Psoas muscle (tissue), 8 donors: Measurements from ENCODE around the gene C1QTNF8. TPM values are rescaled to one million over a fixed set of nuclear protein-coding genes. Genes with fewer than 3 reads are reported as not detected.

ENCODE experiments used
- ATAC-seq, 4 donors: fragments of 200-7000 bp; cut with Tn5 transposase; one replicate each; pipeline ENCODE4 v1.9.1; 2020; ENCODE audit warnings: moderate library complexity in 3 of 4, mild to moderate bottlenecking in 2 of 4
- DNase-seq, 2 donors: peaks; one replicate each; pipeline ENCODE4 v3.0.0-alpha.2; 2020
- H3K27ac ChIP-seq: fragments of 200-600 bp; one replicate; pipeline ENCODE4 v1.8.0; 2022
- H3K27me3 ChIP-seq, 3 donors: fragments of 200-600 bp in 1 of 3; one replicate each; pipeline versions ENCODE4 v1.6.1 to v1.8.0; 2013 to 2022; ENCODE audit warnings: low read length in 2 of 3, mild to moderate bottlenecking in 2 of 3, moderate library complexity in 1 of 3; ENCODE audit not compliant: insufficient read depth in 3 of 3
- H3K36me3 ChIP-seq, 2 donors: fragments of 200-600 bp in 1 of 2; one replicate each; pipeline versions ENCODE4 v1.6.1 to v1.8.0; 2013 to 2022; ENCODE audit warnings: low read depth in 1 of 2, mild to moderate bottlenecking in 1 of 2, moderate library complexity in 1 of 2; ENCODE audit not compliant: insufficient read depth in 1 of 2
- H3K4me1 ChIP-seq: fragments of 200-600 bp; one replicate; pipeline ENCODE4 v1.8.0; 2022
- H3K4me3 ChIP-seq: fragments of 200-600 bp; one replicate; pipeline ENCODE4 v1.8.0; 2022; ENCODE audit warnings: mild to moderate bottlenecking
- H3K9me3 ChIP-seq: fragments of 200-600 bp; one replicate; pipeline ENCODE4 v1.8.0; 2022
- WGBS, 3 donors: extraction: QIAGEN DNeasy Blood & Tissue Kit; methylation state at CpG; one replicate each; pipeline versions ENCODE4 v1.1.6 to v1.1.7; 2013; 5-methylcytosine and 5-hydroxymethylcytosine counted together
- intact Hi-C, 2 donors: fragments of 100-400 bp; cut with DNase I; formaldehyde crosslinking; loops; one replicate each; pipeline versions ENCODE4 v1.11.0 to v1.14.2; 2022
- polyA plus RNA-seq, 3 donors: library from polyadenylated mRNA; stranded (reverse); fragments of 200-250 nt; gene quantifications; one replicate each; pipeline ENCODE4 v1.2.3, GENCODE V29; 2013
- total RNA-seq, 4 donors: library from RNA; stranded (reverse); fragmentation: NEBNext Ultra II Directional in 2 of 4; extraction: Animal tissue kit (Norgen Biotek cat#: 25700) in 2 of 4; gene quantifications; one replicate each; pipeline versions ENCODE4 v1.2.1 to v1.2.4, GENCODE V29; 2021 to 2023
- TF ChIP-seq, protein P1 (sequence below): fragments of 200-600 bp; IDR thresholded peaks from one replicate; pipeline ENCODE4 v1.8.0; 2022; ENCODE audit warnings: antibody characterized with exemption
- donor health status: healthy with polysubstance abuse.
- donor health status: DM: no; HTN: no; CAD: no; lungs with moderate emphysema.
- donor health status: Bipolar disorder and iron deficiency.
- donor health status: healthy.
- donor health status: DM: yes; HTN: yes; CAD: no.
- donor health status: DM: no; HTN: no; CAD: no.
- donor health status: DM: no; HTN: no; CAD: no.
- donor health status: DM: yes; HTN: yes; CAD: no.

The C1QTNF8 gene
- total and polyA plus RNA-seq, 7 donors = not detected

DNA sequence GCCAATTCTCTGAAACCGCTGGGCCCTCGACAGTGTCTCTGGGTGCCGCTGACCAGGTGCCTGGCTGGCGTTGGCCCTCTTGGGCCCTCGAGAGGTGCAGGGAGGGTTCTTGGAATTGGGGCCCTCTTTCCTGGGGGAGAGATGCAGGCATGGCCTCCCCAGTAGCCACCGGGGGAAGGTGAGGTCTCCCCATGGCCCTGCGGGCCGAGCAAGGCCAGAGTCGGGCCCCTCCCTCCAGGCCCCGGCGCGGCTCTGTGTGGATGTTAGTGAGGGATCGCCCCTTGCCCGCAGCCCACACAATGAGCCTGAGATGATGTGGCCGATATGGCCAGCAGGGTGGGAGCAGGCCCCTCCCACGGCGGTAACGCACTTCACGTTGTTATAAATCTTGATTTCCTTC is 23.1 kb upstream of the C1QTNF8 start:
- no peaks in the 10 kb centered on the region for H3K9me3 ChIP-seq
- no peaks in the 10 kb centered on the region for H3K36me3 ChIP-seq
- H3K4me3 ChIP-seq = no peak overlapping the region
- peaks cover 0 to 73% (median 17%) of the 10 kb centered on the region in 3 donors for H3K27me3 ChIP-seq
- ATAC-seq = no peak
- H3K4me1 ChIP-seq = no peaks in the 10 kb centered on the region
- TF ChIP-seq, protein P1, sequence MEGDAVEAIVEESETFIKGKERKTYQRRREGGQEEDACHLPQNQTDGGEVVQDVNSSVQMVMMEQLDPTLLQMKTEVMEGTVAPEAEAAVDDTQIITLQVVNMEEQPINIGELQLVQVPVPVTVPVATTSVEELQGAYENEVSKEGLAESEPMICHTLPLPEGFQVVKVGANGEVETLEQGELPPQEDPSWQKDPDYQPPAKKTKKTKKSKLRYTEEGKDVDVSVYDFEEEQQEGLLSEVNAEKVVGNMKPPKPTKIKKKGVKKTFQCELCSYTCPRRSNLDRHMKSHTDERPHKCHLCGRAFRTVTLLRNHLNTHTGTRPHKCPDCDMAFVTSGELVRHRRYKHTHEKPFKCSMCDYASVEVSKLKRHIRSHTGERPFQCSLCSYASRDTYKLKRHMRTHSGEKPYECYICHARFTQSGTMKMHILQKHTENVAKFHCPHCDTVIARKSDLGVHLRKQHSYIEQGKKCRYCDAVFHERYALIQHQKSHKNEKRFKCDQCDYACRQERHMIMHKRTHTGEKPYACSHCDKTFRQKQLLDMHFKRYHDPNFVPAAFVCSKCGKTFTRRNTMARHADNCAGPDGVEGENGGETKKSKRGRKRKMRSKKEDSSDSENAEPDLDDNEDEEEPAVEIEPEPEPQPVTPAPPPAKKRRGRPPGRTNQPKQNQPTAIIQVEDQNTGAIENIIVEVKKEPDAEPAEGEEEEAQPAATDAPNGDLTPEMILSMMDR = no peak
- WGBS, 3 donors = 69 to 79% (median 72%) methylated on average over 15 to 19 of the region's 19 CpGs
- intact Hi-C loops = loop anchor here in 1 of 2 donors (5.0 kb wide), 1 partner anchor 78 kb away; no protein-coding TSS in a partner anchor
- H3K27ac ChIP-seq = no peak overlapping the region
- DNase-seq = no peak

DNA sequence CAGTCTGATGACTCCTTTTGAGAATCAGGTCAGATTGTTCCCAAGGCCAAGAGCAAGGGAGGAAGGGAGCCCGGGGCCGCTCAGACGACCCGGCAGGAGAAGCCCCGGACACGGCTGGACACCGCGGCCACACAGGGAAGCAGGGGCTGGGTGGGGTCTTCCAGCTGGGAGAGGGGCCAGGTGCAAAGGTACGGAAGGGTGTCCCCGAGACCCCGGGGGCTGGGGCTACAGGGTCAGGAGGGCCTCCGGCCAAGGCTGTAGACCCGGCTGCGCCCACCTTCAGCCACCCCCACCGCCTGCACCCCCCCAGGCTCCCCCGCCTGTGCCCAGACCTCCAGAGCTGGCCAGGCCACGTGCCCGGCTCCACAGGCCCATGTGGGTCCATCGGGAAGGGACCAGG is 21.9 kb upstream of the C1QTNF8 start:
- Histone ChIP-seq H3K36me3 (no peaks in the 10 kb centered on the region), H3K4me1 (no peaks in the 10 kb centered on the region), H3K27me3 (peaks cover 0 to 65% (median 13%) of the 10 kb centered on the region in 3 donors), H3K4me3 (no peak overlapping the region), H3K9me3 (no peaks in the 10 kb centered on the region), H3K27ac (no peak overlapping the region)
- intact Hi-C loops = loop anchor here in 1 of 2 donors (5.0 kb wide), 1 partner anchor 79 kb away; no protein-coding TSS in a partner anchor
- DNase-seq (no peak), ATAC-seq (no peak)
- 55 to 66% (median 62%) methylated on average over 15 to 19 of the region's 19 CpGs for WGBS, 3 donors
- TF ChIP-seq, protein P1 = no peak

DNA sequence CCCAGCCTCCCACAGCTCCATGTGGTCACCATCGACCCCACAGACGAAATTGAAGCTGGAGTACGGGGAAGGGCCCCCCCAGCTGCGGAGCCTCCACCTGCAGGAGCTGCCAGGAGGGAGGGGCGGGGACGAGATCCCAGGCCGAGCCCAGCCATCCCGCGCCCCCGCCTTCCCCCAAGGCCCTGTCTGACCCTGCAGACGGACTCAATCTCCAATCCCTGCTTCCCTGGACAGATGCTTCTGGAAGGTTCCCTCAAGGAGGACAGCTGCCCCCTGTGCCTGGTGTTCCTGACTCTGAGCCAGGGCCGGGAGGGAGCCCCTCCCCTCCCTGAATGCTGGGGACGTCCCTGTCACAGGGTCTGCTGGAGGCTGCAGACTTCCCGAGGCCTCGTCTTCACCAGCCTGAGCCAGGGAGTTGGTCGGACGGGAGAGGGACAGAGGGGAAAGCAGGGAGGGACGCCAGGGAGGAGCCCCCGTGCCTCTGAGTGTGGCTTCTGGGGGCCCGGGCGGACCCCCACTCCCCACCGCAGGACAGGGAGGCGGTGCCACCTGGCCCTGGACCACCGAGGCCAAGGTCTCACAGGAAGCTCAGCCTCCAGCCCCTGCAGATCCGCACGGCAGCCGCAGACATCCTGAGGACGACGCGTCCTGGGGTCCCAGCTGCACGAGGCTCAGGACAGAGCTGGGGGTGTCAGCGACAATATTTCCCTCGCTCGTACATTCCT is 21.3 kb upstream of the C1QTNF8 start:
- Histone ChIP-seq H3K4me3 (no peak overlapping the region), H3K27ac (no peak overlapping the region), H3K27me3 (peaks cover 0 to 68% (median 12%) of the 10 kb centered on the region in 3 donors), H3K4me1 (no peaks in the 10 kb centered on the region), H3K9me3 (no peaks in the 10 kb centered on the region), H3K36me3 (no peaks in the 10 kb centered on the region)
- DNase-seq (no peak), ATAC-seq (no peak)
- intact Hi-C loops = loop anchor here in 1 of 2 donors (5.0 kb wide), 1 partner anchor 80 kb away; no protein-coding TSS in a partner anchor
- WGBS, 3 donors = 27 to 37% (median 27%) methylated on average over 32 to 34 of the region's 34 CpGs
- TF ChIP-seq, protein P1 = no peak

DNA sequence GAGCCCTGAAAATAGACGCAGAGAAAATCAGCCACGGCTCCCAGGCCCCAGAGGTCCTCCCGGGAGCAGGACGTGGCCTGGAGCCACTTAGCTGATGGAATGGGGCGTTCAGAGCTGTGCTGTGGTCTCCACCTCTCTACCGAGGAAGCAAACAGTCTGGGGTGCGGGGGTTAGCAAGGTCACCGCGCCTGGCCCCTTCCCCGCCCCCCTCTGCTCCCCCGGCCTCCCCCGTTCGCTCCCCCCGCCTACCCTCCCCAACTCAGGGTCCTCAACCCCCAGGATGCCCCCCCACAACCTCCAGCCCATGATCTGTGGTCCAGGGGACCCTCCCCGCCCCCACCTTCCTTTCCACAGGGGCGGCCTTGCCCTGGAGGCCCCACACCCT is 20.6 kb upstream of the C1QTNF8 start:
- Histone ChIP-seq H3K27me3 (peaks cover 0 to 74% (median 16%) of the 10 kb centered on the region in 3 donors), H3K36me3 (no peaks in the 10 kb centered on the region), H3K27ac (no peak overlapping the region), H3K4me3 (no peak overlapping the region), H3K4me1 (no peaks in the 10 kb centered on the region), H3K9me3 (no peaks in the 10 kb centered on the region)
- no peak for ATAC-seq
- no peak for DNase-seq
- WGBS, 3 donors = 52 to 57% (median 52%) methylated on average over 13 to 16 of the region's 16 CpGs
- intact Hi-C loops = loop anchor here in 1 of 2 donors (5.0 kb wide), 1 partner anchor 81 kb away; no protein-coding TSS in a partner anchor
- TF ChIP-seq, protein P1 = no peak
